ENCODE results near the gene VTN.
A peak's percentile ranks its signal among the peaks of the same experiment; 100 is the strongest.

The VTN gene

DNA sequence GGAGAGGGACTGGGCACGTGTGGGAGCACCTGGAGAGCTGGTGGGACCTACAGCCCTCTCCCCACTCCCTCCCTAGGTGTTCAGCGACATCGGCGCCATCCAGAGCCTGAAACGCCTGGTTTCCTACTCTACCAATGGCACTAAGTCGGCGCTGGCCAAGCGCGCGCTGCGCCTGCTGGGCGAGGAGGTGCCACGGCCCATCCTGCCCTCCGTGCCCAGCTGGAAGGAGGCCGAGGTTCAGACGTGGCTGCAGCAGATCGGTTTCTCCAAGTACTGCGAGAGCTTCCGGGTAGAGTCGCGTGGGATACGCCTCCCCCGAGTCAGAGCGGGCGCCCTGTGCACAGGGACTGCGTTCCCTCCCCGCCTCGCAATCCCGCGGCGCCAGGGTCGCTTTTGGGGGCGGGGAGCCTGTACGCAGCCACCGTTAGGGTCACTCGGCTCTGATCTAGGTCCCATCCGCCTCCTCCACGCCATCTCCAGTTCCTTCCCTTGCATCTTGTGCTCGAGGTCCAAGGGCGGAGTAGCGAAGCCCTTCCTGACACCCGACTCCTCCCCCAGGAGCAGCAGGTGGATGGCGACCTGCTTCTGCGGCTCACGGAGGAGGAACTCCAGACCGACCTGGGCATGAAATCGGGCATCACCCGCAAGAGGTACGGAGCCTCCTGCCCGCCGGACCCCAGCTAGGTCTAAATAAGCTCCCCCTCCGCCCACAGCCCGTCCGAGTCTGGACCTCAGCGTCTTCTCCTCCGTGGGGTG lies 14.4 kb upstream of the VTN start:
- no peak for DNase-seq (ENCODE audit: low read depth)
- TF ChIP-seq, protein P1, sequence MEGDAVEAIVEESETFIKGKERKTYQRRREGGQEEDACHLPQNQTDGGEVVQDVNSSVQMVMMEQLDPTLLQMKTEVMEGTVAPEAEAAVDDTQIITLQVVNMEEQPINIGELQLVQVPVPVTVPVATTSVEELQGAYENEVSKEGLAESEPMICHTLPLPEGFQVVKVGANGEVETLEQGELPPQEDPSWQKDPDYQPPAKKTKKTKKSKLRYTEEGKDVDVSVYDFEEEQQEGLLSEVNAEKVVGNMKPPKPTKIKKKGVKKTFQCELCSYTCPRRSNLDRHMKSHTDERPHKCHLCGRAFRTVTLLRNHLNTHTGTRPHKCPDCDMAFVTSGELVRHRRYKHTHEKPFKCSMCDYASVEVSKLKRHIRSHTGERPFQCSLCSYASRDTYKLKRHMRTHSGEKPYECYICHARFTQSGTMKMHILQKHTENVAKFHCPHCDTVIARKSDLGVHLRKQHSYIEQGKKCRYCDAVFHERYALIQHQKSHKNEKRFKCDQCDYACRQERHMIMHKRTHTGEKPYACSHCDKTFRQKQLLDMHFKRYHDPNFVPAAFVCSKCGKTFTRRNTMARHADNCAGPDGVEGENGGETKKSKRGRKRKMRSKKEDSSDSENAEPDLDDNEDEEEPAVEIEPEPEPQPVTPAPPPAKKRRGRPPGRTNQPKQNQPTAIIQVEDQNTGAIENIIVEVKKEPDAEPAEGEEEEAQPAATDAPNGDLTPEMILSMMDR (conservative IDR thresholded peaks at IDR 0.05; ENCODE audit: control insufficient read depth, insufficient read depth, low read depth, low read length): no peak
- no peak overlapping the region for H3K4me3 ChIP-seq (ENCODE audit: control insufficient read depth, low read depth, low read length)

DNA sequence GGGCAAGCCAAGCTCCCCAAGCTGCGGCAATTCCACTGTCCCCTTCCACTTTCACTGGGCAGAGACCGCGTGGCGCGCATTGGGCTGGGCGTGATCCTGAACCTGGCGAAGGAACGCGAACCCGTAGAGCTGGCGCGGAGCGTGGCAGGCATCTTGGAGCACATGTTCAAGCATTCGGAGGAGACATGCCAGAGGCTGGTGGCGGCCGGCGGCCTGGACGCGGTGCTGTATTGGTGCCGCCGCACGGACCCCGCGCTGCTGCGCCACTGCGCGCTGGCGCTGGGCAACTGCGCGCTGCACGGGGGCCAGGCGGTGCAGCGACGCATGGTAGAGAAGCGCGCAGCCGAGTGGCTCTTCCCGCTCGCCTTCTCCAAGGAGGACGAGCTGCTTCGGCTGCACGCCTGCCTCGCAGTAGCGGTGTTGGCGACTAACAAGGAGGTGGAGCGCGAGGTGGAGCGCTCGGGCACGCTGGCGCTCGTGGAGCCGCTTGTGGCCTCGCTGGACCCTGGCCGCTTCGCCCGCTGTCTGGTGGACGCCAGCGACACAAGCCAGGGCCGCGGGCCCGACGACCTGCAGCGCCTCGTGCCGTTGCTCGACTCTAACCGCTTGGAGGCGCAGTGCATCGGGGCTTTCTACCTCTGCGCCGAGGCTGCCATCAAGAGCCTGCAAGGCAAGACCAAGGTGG lies 11.2 kb upstream of the VTN start:
- DNase-seq (ENCODE audit: low read depth): no peak

DNA sequence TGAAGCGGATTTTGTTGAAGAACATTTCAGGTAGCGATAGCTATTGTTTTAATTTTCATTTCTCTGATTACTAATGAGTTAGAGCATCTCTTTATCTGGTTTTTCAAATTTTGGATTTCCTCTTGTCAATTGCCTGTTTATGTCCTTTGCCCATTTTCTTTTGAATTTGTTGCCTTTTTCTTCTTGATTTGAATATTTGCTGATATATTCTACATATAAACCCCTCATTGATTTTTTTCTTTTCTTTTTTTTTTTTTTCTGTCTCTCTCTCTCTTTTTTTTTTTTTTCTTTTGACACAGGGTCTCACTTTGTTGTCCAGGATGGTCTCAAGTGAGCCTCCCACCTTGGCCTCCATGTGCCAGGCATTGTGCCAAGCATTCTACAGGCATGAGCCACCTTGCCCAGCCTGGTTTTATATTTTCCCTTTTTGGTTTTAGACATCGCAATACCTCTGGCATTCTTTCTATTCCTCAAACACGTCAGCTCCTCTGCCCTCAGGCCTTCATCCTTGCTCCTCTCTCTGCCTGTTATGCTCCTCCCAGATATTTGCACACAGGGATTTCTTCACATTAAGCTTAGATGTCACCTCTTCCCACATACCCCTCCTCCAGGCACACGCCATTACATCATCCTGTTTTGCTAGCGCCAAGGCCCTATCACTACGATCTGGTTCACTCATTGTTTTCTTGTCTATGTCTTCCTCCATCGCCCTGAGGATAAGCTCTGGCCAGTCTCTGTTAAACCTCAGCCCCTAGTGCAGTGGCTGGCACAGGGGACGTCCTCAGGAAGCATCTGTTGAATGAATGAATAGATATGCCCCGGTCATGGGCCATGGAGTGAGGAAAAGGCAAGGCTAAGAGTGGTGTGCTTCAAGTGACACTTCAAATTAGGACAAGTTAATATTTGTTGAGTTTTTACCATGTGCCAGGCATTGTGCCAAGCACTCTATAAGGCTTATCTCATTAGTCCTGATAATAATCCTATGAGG lies 10.0 kb upstream of the VTN start:
- peak; percentile 49 for DNase-seq (ENCODE audit: low read depth)
- H3K4me3 ChIP-seq (ENCODE audit: control insufficient read depth, low read depth, low read length): no peak overlapping the region
- TF ChIP-seq, protein P1 (conservative IDR thresholded peaks at IDR 0.05; ENCODE audit: control insufficient read depth, insufficient read depth, low read depth, low read length): no peak

More for the DNA sequence above, 11.2 kb upstream of the VTN start:
- H3K4me3 ChIP-seq (ENCODE audit: control insufficient read depth, low read depth, low read length): no peak overlapping the region
- TF ChIP-seq, protein P1 (conservative IDR thresholded peaks at IDR 0.05; ENCODE audit: control insufficient read depth, insufficient read depth, low read depth, low read length): no peak

- no peak for DNase-seq (ENCODE audit: low read depth)
- H3K4me3 ChIP-seq (ENCODE audit: control insufficient read depth, low read depth, low read length): peak overlapping the region; percentile 34
- TF ChIP-seq, protein P1 (conservative IDR thresholded peaks at IDR 0.05; ENCODE audit: control insufficient read depth, insufficient read depth, low read depth, low read length): no peak
Measured at GRCh38 chr17:28372945-28373274, 2.8 kb upstream of the VTN start.

GRCh38 chr17:28372203-28372944 lies 2.3 kb upstream of the VTN start:
- peak; percentile 21 for DNase-seq (ENCODE audit: low read depth)
- TF ChIP-seq, protein P1 (conservative IDR thresholded peaks at IDR 0.05; ENCODE audit: control insufficient read depth, insufficient read depth, low read depth, low read length): no peak
- H3K4me3 ChIP-seq (ENCODE audit: control insufficient read depth, low read depth, low read length): peak overlapping the region; percentile 34

Measured in fibroblast of mammary gland (primary cell).